ENCODE data around the gene PCDH15.

The PCDH15 gene

GRCh38 chr10:53836638-53837037, 964.4 kb downstream of the PCDH15 start:
- DNase-seq = no peak

- no peak for DNase-seq
These were observed 967.1 kb downstream of the PCDH15 start for GRCh38 chr10:53833908-53834307.

DNA sequence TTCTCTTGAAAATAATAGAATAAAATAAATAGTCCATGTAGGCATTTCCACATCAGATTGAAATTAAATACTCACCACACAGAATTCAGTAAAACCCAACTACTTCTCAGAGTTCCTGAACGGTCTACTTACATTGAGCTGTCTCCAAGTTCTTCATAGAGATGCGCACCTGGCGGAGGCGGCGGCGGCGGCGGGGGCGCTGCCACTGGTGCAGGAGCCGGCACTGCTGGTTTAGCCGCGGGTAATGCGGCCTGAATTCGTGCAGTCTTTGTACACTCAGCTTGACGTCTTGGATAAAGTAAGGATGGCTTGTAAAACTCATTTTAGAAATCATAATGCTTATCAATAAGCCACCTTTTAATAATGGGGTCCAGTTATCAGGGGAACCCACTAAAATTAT, 973.8 kb downstream of the PCDH15 start:
- DNase-seq = no peak

GRCh38 chr10:53808677-53809372, 992.2 kb downstream of the PCDH15 start:
- no peak for DNase-seq

DNA sequence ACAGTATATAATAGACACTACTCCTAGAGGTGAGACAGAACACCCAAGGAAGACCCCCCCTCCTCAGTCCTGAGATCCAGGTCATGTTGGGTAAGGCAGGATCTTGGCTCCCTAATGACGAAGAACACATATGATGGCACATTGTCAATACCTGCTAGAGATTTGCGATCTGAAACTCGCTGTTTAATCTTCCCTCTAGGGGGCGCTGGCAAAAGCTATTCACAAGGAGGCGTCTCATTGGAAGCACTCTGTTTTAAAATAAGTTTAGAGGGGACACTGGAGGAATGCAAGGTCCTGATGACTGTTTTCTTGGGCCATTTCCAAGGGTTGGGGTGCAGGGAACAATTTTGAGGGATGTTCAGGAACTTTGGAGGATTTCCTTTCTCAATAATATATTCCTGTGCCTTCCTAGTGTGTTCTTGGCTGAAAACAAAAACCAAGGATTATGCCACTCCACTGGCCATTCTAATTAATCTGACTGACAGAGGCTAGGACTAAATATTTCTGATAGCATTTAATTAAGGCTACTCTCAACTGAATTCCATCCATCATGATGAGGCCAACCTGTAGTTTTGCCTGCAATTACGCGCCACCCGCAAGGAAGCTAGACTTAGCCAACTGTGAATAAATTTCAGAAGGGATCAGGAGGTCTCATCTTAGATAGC, 1014.7 kb downstream of the PCDH15 start:
- no peak for DNase-seq

GRCh38 chr10:53771701-53772100, 1029.3 kb downstream of the PCDH15 start:
- no peak for DNase-seq

DNA sequence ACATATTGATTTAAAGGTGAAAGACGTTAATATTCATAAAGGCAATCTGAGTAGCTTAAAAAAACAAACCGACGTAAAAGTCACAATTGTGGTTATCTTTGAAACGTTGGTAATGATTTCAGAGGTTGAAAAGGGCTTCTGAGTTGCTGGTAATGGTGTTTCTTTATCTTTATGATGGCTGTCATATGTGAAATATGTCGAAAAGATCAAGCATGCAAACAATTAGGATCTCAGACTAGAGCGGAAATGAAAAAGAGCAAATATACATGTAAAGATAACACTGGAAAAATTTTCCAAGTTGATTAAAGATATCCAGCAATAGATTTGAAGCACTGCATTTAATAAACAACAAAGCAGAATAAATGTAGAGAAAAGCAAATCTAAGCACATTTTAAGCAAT, 1030.1 kb downstream of the PCDH15 start:
- no peak for DNase-seq

DNA sequence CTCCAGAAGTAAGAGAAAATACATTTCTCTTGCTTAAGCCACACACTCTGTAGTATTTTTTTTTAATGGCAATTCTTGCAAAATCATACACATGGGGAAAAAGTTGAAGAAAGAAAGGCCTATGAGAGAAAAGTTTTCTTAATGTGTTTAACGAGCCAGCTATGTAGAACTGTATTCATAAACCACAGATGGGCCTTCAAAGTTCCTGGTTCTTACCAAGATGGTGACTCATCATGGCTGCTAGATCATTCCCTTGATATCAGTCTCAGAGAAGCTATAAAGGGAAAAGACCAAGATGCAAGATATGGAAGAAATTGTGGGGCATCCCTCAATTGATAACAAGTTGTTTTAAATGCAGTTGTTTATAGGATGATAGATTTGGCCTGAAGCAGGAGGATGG, 1035.7 kb downstream of the PCDH15 start:
- DNase-seq = no peak

GRCh38 chr10:53754596-53755250, 1046.3 kb downstream of the PCDH15 start:
- no peak for DNase-seq

Measured in NCI-H1048 (cell line).